Spleen (tissue), 7 donors: ENCODE results near the gene SORBS2.

ENCODE experiments used
- CTCF ChIP-seq, 11 experiments: fragments of 200-600 bp in 7 of 11; fragments of 450-650 bp in 4 of 11; sonication (generic) in 4 of 11; IDR thresholded peaks in 8 of 11; conservative IDR thresholded peaks in 3 of 11; 1 replicate in 7 of 11; 2 replicates in 4 of 11; pipeline versions ENCODE4 v1.4.0 to v1.8.0; 2016 to 2021; ENCODE audit warnings: antibody characterized with exemption in 11 of 11, inconsistent platforms in 4 of 11, mild to moderate bottlenecking in 1 of 11
- POLR2A ChIP-seq, 3 donors: fragments of 450-650 bp; IDR thresholded peaks; one replicate each; pipeline ENCODE4 v1.5.1; 2017; ENCODE audit warnings: antibody characterized with exemption in 3 of 3, mild to moderate bottlenecking in 1 of 3
- POLR2AphosphoS5 ChIP-seq, 3 donors: sonication (generic); formaldehyde crosslinking; IDR thresholded peaks; one replicate each; pipeline ENCODE4 v1.5.1; 2017; ENCODE audit warnings: antibody characterized with exemption in 3 of 3
- donor health status: DM: no; HTN: no; CAD: no; lungs with moderate emphysema.
- donor health status: DM: no; HTN: no; CAD: no.
- donor health status: DM: no; HTN: no; CAD: no.

- TF ChIP-seq POLR2AphosphoS5 (IDR thresholded peaks at IDR 0.05) (no peak), POLR2A (IDR thresholded peaks at IDR 0.05) (no peak), CTCF (IDR thresholded peaks at IDR 0.05 in 8 of 11, conservative IDR thresholded peaks at IDR 0.05 in 3 of 11) (no peak)
These were observed 67.0 kb downstream of the SORBS2 start for GRCh38 chr4:185744946-185745345.
